GM12891 (cell line): Measurements from ENCODE around the gene VPS11.

Experiments used
- PAX5 ChIP-seq: IDR thresholded peaks from 2 replicates; pipeline ENCODE4 v1.6.1; 2011; ENCODE audit warnings: low read length, moderate library complexity, mild to moderate bottlenecking; ENCODE audit not compliant: insufficient read depth, severe bottlenecking
- POLR2A ChIP-seq: IDR thresholded peaks from 2 replicates; pipeline ENCODE4 v1.6.1; 2011; ENCODE audit warnings: low read depth, low read length, control low read depth
- TAF1 ChIP-seq: IDR thresholded peaks from 2 replicates; pipeline ENCODE4 v1.6.1; 2011; ENCODE audit warnings: low read depth, low read length, control low read depth

DNA sequence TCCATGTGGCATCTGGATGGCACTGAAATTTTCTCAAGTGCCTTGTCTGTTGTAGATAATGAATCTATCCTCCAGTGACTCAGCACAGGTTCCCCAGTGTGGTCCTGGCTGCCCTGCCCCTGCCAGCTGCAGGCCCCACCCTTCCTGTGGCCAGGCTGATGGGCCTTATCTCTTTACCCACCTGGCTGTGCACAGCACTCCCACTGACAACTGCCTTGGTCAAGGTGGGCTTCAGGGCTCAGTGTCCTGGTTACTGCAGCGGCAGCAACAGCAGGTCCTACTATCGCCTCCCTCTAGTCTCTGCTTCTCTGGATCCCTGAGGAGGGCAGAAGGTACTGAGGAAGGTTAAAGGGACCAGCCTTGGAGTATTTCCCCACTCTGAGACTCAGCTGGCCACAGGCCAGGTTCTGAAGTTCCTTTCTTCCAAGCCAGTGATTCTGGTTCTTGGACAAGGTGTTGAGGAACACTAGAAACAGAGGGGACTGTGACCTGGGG, 20.2 kb downstream of the VPS11 start:
- no peak for TF ChIP-seq TAF1
- TF ChIP-seq POLR2A: no peak
- TF ChIP-seq PAX5: no peak
